Trophoblast cell (in vitro differentiated cells and primary cell): Measurements from ENCODE around the gene CTAG1A.
"Not testable (repeated sequence)": the region's sequence is repeated elsewhere in the genome, so short reads cannot be mapped to it uniquely, and the experiment has no call there.

Source experiments
- DNase-seq, 2 donors: peaks; one replicate each; pipeline ENCODE4 v3.0.0-alpha.2; 2016
- H2AFZ ChIP-seq: 2 replicates; pipeline ENCODE4 v1.6.1; 2013; ENCODE audit warnings: low read length, moderate library complexity, mild to moderate bottlenecking; ENCODE audit not compliant: insufficient read depth, poor library complexity
- H2AK5ac ChIP-seq: 2 replicates; pipeline ENCODE4 v1.6.1; 2013; ENCODE audit warnings: mild to moderate bottlenecking, low read length
- H2BK120ac ChIP-seq: 2 replicates; pipeline ENCODE4 v1.6.1; 2013; ENCODE audit warnings: low read length, mild to moderate bottlenecking, moderate library complexity; ENCODE audit not compliant: insufficient read depth, poor library complexity
- H2BK12ac ChIP-seq: 2 replicates; pipeline ENCODE4 v1.6.1; 2013; ENCODE audit warnings: mild to moderate bottlenecking, low read length, moderate library complexity
- H2BK5ac ChIP-seq: 2 replicates; pipeline ENCODE4 v1.6.1; 2013; ENCODE audit warnings: low read length, low read depth, moderate library complexity, mild to moderate bottlenecking; ENCODE audit not compliant: poor library complexity
- H3K14ac ChIP-seq: 2 replicates; pipeline ENCODE4 v1.6.1; 2013; ENCODE audit warnings: mild to moderate bottlenecking, low read length
- H3K18ac ChIP-seq: 2 replicates; pipeline ENCODE4 v1.6.1; 2013; ENCODE audit warnings: mild to moderate bottlenecking, low read length
- H3K23ac ChIP-seq: 2 replicates; pipeline ENCODE4 v1.6.1; 2013; ENCODE audit warnings: low read length
- H3K27ac ChIP-seq: 2 replicates; pipeline ENCODE4 v1.5.1; 2013; ENCODE audit warnings: low read depth, mild to moderate bottlenecking, inconsistent platforms, low read length, moderate library complexity
- H3K27me3 ChIP-seq: 2 replicates; pipeline ENCODE4 v1.6.1; 2013; ENCODE audit warnings: inconsistent platforms, mild to moderate bottlenecking, low read length, moderate library complexity; ENCODE audit not compliant: insufficient read depth
- H3K36me3 ChIP-seq, 2 experiments: 1 replicate in 1 of 2; 2 replicates in 1 of 2; pipeline ENCODE4 v1.6.1; 2013; ENCODE audit warnings: low read length in 2 of 2, mild to moderate bottlenecking in 2 of 2, moderate library complexity in 1 of 2; ENCODE audit not compliant: insufficient read depth in 2 of 2, control insufficient read depth in 1 of 2
- H3K4ac ChIP-seq: 2 replicates; pipeline ENCODE4 v1.6.1; 2013; ENCODE audit warnings: low read depth, mild to moderate bottlenecking, low read length, moderate library complexity
- H3K4me1 ChIP-seq, 2 experiments: 1 replicate in 1 of 2; 2 replicates in 1 of 2; pipeline ENCODE4 v1.6.1; 2013; ENCODE audit warnings: low read length in 2 of 2, mild to moderate bottlenecking in 2 of 2, moderate library complexity in 1 of 2; ENCODE audit not compliant: insufficient read depth in 2 of 2, control insufficient read depth in 1 of 2
- H3K4me2 ChIP-seq: 2 replicates; pipeline ENCODE4 v1.6.1; 2013; ENCODE audit warnings: inconsistent platforms, mild to moderate bottlenecking, low read length, moderate library complexity
- H3K4me3 ChIP-seq: 2 replicates; pipeline ENCODE4 v1.5.1; 2013; ENCODE audit warnings: mild to moderate bottlenecking, low read depth, low read length, inconsistent platforms
- H3K79me1 ChIP-seq: one replicate; pipeline ENCODE4 v1.6.1; 2013; ENCODE audit warnings: low read length
- H3K79me2 ChIP-seq: 2 replicates; pipeline ENCODE4 v1.6.1; 2013; ENCODE audit warnings: low read length, mild to moderate bottlenecking; ENCODE audit not compliant: control insufficient read depth, insufficient read depth, poor library complexity
- H3K9ac ChIP-seq: 2 replicates; pipeline ENCODE4 v1.6.1; 2013; ENCODE audit warnings: mild to moderate bottlenecking, low read length
- H3K9me3 ChIP-seq: 2 replicates; pipeline ENCODE4 v1.6.1; 2013; ENCODE audit warnings: low read depth, mild to moderate bottlenecking, control low read depth, inconsistent platforms, low read length; ENCODE audit not compliant: insufficient read depth
- H4K12ac ChIP-seq: 2 replicates; pipeline ENCODE4 v1.6.1; 2013; ENCODE audit warnings: low read depth, mild to moderate bottlenecking, low read length, moderate library complexity
- H4K8ac ChIP-seq: 2 replicates; pipeline ENCODE4 v1.6.1; 2013; ENCODE audit warnings: low read depth, mild to moderate bottlenecking, low read length, moderate library complexity
- H4K91ac ChIP-seq: one replicate; pipeline ENCODE4 v1.6.1; 2013; ENCODE audit warnings: low read depth, mild to moderate bottlenecking, low read length, moderate library complexity
- WGBS: extraction: QIAGEN DNeasy Blood & Tissue Kit; methylation state at CpG from one replicate; pipeline ENCODE4 v1.1.7; 2013; ENCODE audit warnings: missing lambda C conversion rate; ENCODE audit not compliant: insufficient read length, insufficient coverage; ENCODE audit errors: extremely low coverage; 5-methylcytosine and 5-hydroxymethylcytosine counted together

The CTAG1A gene

DNA sequence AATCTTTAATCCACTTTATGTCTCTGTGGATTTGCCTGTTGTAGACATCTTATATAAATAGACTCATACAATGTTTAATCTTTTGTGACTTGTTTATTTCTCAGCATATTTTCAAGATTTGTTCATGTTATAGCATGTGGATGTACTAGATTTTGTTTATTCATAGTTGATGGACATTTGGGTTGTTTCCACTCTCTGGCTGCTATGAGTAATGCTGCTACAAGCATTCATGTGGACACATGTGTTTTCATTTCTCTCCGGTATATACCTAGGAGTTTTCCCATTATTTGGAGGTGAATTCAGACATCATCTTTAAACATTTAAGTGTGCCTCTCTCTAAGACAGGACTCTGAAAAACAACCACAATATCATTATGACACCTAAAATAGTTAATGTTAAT is 35.2 kb upstream of the CTAG1A start:
- H4K8ac ChIP-seq: no peak overlapping the region
- no peak overlapping the region for H3K27ac ChIP-seq
- no peak overlapping the region for H2BK12ac ChIP-seq
- no peak overlapping the region for H4K12ac ChIP-seq
- peak overlapping the region; percentile 35 for H3K4ac ChIP-seq
- H3K18ac ChIP-seq: no peak overlapping the region
- no peak overlapping the region for H2BK120ac ChIP-seq
- H3K36me3 ChIP-seq: peaks cover 16 to 28% of the 10 kb centered on the region in 2 experiments
- no CpG with 5 or more reads among the region's 1 CpG for WGBS
- no peak overlapping the region for H3K4me3 ChIP-seq
- H2AFZ ChIP-seq: no peak overlapping the region
- H3K23ac ChIP-seq: no peak overlapping the region
- H3K4me2 ChIP-seq: no peak overlapping the region
- H3K4me1 ChIP-seq: peaks cover 4 to 8% of the 10 kb centered on the region in 2 experiments
- peaks cover 2% of the 10 kb centered on the region for H3K9me3 ChIP-seq
- no peak for DNase-seq
- H3K79me1 ChIP-seq: peaks cover 9% of the 10 kb centered on the region
- no peak overlapping the region for H3K9ac ChIP-seq
- no peak overlapping the region for H2AK5ac ChIP-seq
- H3K27me3 ChIP-seq: no peaks in the 10 kb centered on the region
- H3K14ac ChIP-seq: no peak overlapping the region
- peaks cover 8% of the 10 kb centered on the region for H3K79me2 ChIP-seq
- no peak overlapping the region for H2BK5ac ChIP-seq
- H4K91ac ChIP-seq: no peak overlapping the region

DNA sequence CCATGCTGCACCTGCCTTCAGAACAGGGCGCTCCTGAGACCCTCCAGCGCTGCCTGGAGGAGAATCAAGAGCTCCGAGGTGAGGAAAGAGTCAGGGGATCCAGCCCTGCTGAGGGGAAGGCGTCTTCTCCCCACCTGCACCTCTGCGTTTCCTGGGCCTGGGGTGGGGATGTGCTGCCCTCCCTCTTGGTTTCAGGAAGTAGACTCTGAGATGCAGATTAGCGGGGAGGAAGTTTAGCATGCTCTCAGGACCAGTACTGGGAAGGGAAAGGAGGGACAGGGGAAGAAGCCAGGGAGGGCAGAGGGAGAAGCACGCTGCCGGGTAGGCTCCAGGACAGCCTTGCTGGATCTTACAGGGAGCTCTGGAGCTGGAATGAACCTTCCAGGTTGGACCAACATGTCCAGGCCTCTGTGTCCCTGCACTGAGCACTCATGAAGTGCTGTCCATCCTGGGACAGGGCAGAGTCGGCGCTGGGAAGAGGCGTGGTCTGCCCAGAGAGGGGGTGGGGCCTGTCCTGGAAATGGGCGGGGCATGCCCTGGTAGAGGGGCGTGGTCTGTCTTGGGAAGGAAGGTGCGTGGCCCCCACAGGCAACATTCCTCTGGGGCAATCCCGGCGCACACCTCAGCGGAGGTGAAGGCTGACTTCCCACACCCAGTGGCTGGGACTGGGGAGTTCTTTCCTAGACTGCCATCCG is 32.7 kb upstream of the CTAG1A start:
- not testable (repeated sequence) for H3K4me3 ChIP-seq

DNA sequence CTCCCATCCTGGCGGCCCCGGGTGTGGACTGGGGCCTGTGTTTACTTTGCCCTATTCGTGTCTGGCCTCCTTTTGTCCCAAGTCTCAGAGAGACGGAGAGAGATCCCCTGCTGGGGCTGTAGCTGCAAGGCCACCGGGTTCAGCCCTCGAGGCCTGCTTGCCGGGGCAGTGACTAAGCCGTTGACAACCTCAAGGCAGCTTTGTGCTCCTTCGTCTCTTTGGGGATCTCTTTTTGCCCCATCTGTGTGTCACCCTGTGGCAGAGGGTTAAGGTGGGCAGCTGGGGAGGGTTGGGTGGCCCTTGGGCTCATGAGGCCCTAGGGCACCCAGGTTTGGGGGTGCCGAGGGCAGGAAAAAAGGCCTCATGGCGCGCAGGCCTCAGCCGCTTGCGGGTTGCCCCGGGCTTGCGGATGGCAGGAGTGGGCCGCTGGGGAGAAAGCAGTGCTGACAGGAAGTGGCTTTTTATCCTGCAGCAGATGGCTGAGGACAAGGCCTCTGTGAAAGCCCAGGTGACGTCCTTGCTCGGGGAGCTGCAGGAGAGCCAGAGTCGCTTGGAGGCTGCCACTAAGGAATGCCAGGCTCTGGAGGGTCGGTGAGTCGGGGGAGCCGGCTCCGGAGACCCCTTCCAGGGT is 26.8 kb upstream of the CTAG1A start:
- H3K4me3 ChIP-seq, H3K79me1 ChIP-seq, H3K18ac ChIP-seq, DNase-seq, H2BK12ac ChIP-seq, H2BK5ac ChIP-seq, H4K8ac ChIP-seq, H2AK5ac ChIP-seq, H3K9me3 ChIP-seq, H3K14ac ChIP-seq, H2BK120ac ChIP-seq, H3K4me2 ChIP-seq, H3K4me1 ChIP-seq, H3K27ac ChIP-seq, H3K79me2 ChIP-seq, H3K27me3 ChIP-seq, H3K23ac ChIP-seq, H4K91ac ChIP-seq, H3K9ac ChIP-seq, H2AFZ ChIP-seq, H3K4ac ChIP-seq, H4K12ac ChIP-seq: not testable (repeated sequence)
- no CpG with 5 or more reads among the region's 24 CpGs for WGBS
- peaks cover 7 to 19% of the 10 kb centered on the region in 2 experiments for H3K36me3 ChIP-seq

More for the DNA sequence above, 32.7 kb upstream of the CTAG1A start:
- not testable (repeated sequence) for H2AK5ac ChIP-seq, H4K8ac ChIP-seq, DNase-seq, H3K4me2 ChIP-seq, H3K14ac ChIP-seq, H2BK12ac ChIP-seq, H3K23ac ChIP-seq, H2AFZ ChIP-seq, H3K27ac ChIP-seq, H3K79me2 ChIP-seq, H3K9ac ChIP-seq, H3K18ac ChIP-seq, H3K4me1 ChIP-seq, H3K4ac ChIP-seq, H2BK5ac ChIP-seq, H4K91ac ChIP-seq, H4K12ac ChIP-seq, H3K79me1 ChIP-seq, H3K9me3 ChIP-seq, H2BK120ac ChIP-seq, H3K27me3 ChIP-seq
- H3K36me3 ChIP-seq: peaks cover 14 to 30% of the 10 kb centered on the region in 2 experiments
- no CpG with 5 or more reads among the region's 18 CpGs for WGBS

DNA sequence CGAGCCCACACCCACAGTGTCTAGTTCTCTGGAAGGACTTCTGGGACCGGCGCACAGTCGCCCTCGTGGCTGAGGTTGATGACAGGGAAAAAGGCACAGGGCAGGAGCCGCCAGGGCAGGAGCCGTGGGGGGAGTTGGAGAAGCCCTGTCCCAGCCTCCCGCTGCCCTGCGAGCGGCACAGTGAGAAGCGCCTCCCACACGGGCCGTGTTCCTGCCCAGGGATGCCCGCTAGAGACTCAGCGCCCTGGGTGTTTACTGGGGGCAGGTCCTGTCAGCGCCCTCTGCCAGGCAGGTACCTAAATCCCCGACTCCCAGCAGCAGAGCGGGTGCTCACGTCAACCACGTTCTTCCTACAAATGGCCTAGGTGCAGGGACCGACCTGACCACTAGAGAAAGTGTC is 26.0 kb upstream of the CTAG1A start:
- not testable (repeated sequence) for H3K18ac ChIP-seq, H3K14ac ChIP-seq, H3K4me3 ChIP-seq, H4K8ac ChIP-seq, H2BK5ac ChIP-seq, DNase-seq, H3K23ac ChIP-seq, H3K4me1 ChIP-seq, H3K79me1 ChIP-seq, H3K9me3 ChIP-seq, H4K91ac ChIP-seq, H3K27me3 ChIP-seq, H4K12ac ChIP-seq, H2AFZ ChIP-seq, H2BK120ac ChIP-seq, H3K9ac ChIP-seq, H3K4me2 ChIP-seq, H2BK12ac ChIP-seq, H2AK5ac ChIP-seq, H3K27ac ChIP-seq, H3K4ac ChIP-seq, H3K79me2 ChIP-seq
- WGBS: no CpG with 5 or more reads among the region's 21 CpGs
- peaks cover 2 to 12% of the 10 kb centered on the region in 2 experiments for H3K36me3 ChIP-seq
